ENCODE results near the gene GRK1.

Gene GRK1

GRCh38 chr13:113766035-113766800, 99.2 kb downstream of the GRK1 start:
- no peak for DNase-seq
- in situ Hi-C loops (cut with MboI; ENCODE audit: low pct_unique_long_range_greater_than_20kb, low sequenced_read_pairs) = no loop called here

GRCh38 chr13:113767366-113767765, 100.3 kb downstream of the GRK1 start:
- no peak for DNase-seq
- in situ Hi-C loops (cut with MboI; ENCODE audit: low pct_unique_long_range_greater_than_20kb, low sequenced_read_pairs) = no loop called here

GRCh38 chr13:113768018-113768905, 101.2 kb downstream of the GRK1 start:
- in situ Hi-C loops (cut with MboI; ENCODE audit: low pct_unique_long_range_greater_than_20kb, low sequenced_read_pairs) = no loop called here

GRCh38 chr13:113769106-113769505, 102.1 kb downstream of the GRK1 start:
- in situ Hi-C loops (cut with MboI; ENCODE audit: low pct_unique_long_range_greater_than_20kb, low sequenced_read_pairs) = no loop called here

More at GRCh38 chr13:113768018-113768905, 101.2 kb downstream of the GRK1 start:
- no peak for DNase-seq

GRCh38 chr13:113769881-113770280, 102.9 kb downstream of the GRK1 start:
- no peak for DNase-seq
- in situ Hi-C loops (cut with MboI; ENCODE audit: low pct_unique_long_range_greater_than_20kb, low sequenced_read_pairs) = no loop called here

More at GRCh38 chr13:113769106-113769505, 102.1 kb downstream of the GRK1 start:
- DNase-seq = no peak

GRCh38 chr13:113770441-113770840, 103.4 kb downstream of the GRK1 start:
- in situ Hi-C loops (cut with MboI; ENCODE audit: low pct_unique_long_range_greater_than_20kb, low sequenced_read_pairs) = no loop called here
- DNase-seq = no peak

GRCh38 chr13:113770937-113771336, 103.9 kb downstream of the GRK1 start:
- in situ Hi-C loops (cut with MboI; ENCODE audit: low pct_unique_long_range_greater_than_20kb, low sequenced_read_pairs) = no loop called here

GRCh38 chr13:113771709-113772331, 104.8 kb downstream of the GRK1 start:
- DNase-seq = no peak
- in situ Hi-C loops (cut with MboI; ENCODE audit: low pct_unique_long_range_greater_than_20kb, low sequenced_read_pairs) = no loop called here

More at GRCh38 chr13:113770937-113771336, 103.9 kb downstream of the GRK1 start:
- no peak for DNase-seq

GRCh38 chr13:113774177-113775107, 107.4 kb downstream of the GRK1 start:
- in situ Hi-C loops (cut with MboI; ENCODE audit: low pct_unique_long_range_greater_than_20kb, low sequenced_read_pairs) = no loop called here
- DNase-seq = no peak

- no peak for DNase-seq
- in situ Hi-C loops (cut with MboI; ENCODE audit: low pct_unique_long_range_greater_than_20kb, low sequenced_read_pairs) = no loop called here
These were observed 108.6 kb downstream of the GRK1 start for GRCh38 chr13:113775451-113776145.

GRCh38 chr13:113776231-113777125, 109.5 kb downstream of the GRK1 start:
- in situ Hi-C loops (cut with MboI; ENCODE audit: low pct_unique_long_range_greater_than_20kb, low sequenced_read_pairs) = no loop called here
- DNase-seq = no peak

- in situ Hi-C loops (cut with MboI; ENCODE audit: low pct_unique_long_range_greater_than_20kb, low sequenced_read_pairs) = no loop called here
- peak; percentile 15 for DNase-seq
These were observed 110.6 kb downstream of the GRK1 start for GRCh38 chr13:113777311-113778260.

- in situ Hi-C loops (cut with MboI; ENCODE audit: low pct_unique_long_range_greater_than_20kb, low sequenced_read_pairs) = no loop called here
- DNase-seq = no peak
These were observed 114.6 kb downstream of the GRK1 start for GRCh38 chr13:113781571-113781970.

- in situ Hi-C loops (cut with MboI; ENCODE audit: low pct_unique_long_range_greater_than_20kb, low sequenced_read_pairs) = no loop called here
- DNase-seq = no peak
These were observed 115.5 kb downstream of the GRK1 start for GRCh38 chr13:113782472-113782871.

- DNase-seq = no peak
- in situ Hi-C loops (cut with MboI; ENCODE audit: low pct_unique_long_range_greater_than_20kb, low sequenced_read_pairs) = no loop called here
These were observed 116.3 kb downstream of the GRK1 start for GRCh38 chr13:113783200-113783881.
